C4-2B (cell line): Measurements from ENCODE around the gene CDH23.

Source experiments
- CTCF ChIP-seq: fragments of 450-650 bp; conservative IDR thresholded peaks from 2 replicates; pipeline ENCODE4 v1.5.1; 2017; ENCODE audit warnings: mild to moderate bottlenecking
- ZFX ChIP-seq: fragments of 450-650 bp; IDR thresholded peaks from 2 replicates; pipeline ENCODE4 v1.6.1; 2017

- no peak for TF ChIP-seq CTCF
- TF ChIP-seq ZFX = no peak
These were observed 36.4 kb downstream of the CDH23 start for GRCh38 chr10:71432956-71433767.
